DMS153 treated with DMSO at 0.1 percent for 48 hours (cell line): ENCODE results near the gene RPL37.
A peak's percentile ranks its signal among the peaks of the same experiment; 100 is the strongest.
"Not testable (repeated sequence)": the region's sequence is repeated elsewhere in the genome, so short reads cannot be mapped to it uniquely, and the experiment has no call there.

Experiments used
- DNase-seq: peaks from one replicate; lab custom pipeline; 2025; ENCODE audit not compliant: unreplicated experiment; lab: John Stamatoyannopoulos, UW

The RPL37 gene

GRCh38 chr5:40797273-40798011 lies 37.6 kb downstream of the RPL37 start:
- DNase-seq, result peak; percentile 90

GRCh38 chr5:40796487-40796889 lies 38.5 kb downstream of the RPL37 start:
- no peak for DNase-seq

- not testable (repeated sequence) for DNase-seq
Measured at GRCh38 chr5:40794877-40795276, 40.1 kb downstream of the RPL37 start.

- DNase-seq, result not testable (repeated sequence)
Measured at GRCh38 chr5:40794340-40794739, 40.7 kb downstream of the RPL37 start.

- DNase-seq, result not testable (repeated sequence)
Measured at GRCh38 chr5:40792691-40793090, 42.3 kb downstream of the RPL37 start.

- no peak for DNase-seq
Measured at GRCh38 chr5:40791715-40792139, 43.3 kb downstream of the RPL37 start.

- DNase-seq, result no peak
Measured at GRCh38 chr5:40790947-40791593, 44.0 kb downstream of the RPL37 start.

- not testable (repeated sequence) for DNase-seq
Measured at GRCh38 chr5:40788941-40789340, 46.1 kb downstream of the RPL37 start.

GRCh38 chr5:40787986-40788385 lies 47.0 kb downstream of the RPL37 start:
- no peak for DNase-seq

- not testable (repeated sequence) for DNase-seq
Measured at GRCh38 chr5:40786664-40787063, 48.4 kb downstream of the RPL37 start.

- no peak for DNase-seq
Measured at GRCh38 chr5:40784916-40785315, 50.1 kb downstream of the RPL37 start.

GRCh38 chr5:40784027-40784653 lies 50.9 kb downstream of the RPL37 start:
- no peak for DNase-seq

GRCh38 chr5:40781843-40782409 lies 53.1 kb downstream of the RPL37 start:
- DNase-seq, result no peak

- no peak for DNase-seq
Measured at GRCh38 chr5:40780858-40781257, 54.2 kb downstream of the RPL37 start.

- no peak for DNase-seq
Measured at GRCh38 chr5:40780199-40780598, 54.8 kb downstream of the RPL37 start.

GRCh38 chr5:40779561-40779960 lies 55.5 kb downstream of the RPL37 start:
- no peak for DNase-seq

- no peak for DNase-seq
Measured at GRCh38 chr5:40778133-40778532, 56.9 kb downstream of the RPL37 start.

- DNase-seq, result no peak
Measured at GRCh38 chr5:40776658-40776977, 58.4 kb downstream of the RPL37 start.

GRCh38 chr5:40775846-40776657 lies 59.0 kb downstream of the RPL37 start:
- DNase-seq, result no peak
